DND-41 (cell line): ENCODE measurements around the gene ENPP6.

ENCODE experiments used
- CTCF ChIP-seq: IDR thresholded peaks from 2 replicates; pipeline ENCODE4 v1.5.1; 2012; ENCODE audit warnings: borderline replicate concordance, low read length, moderate library complexity, mild to moderate bottlenecking; ENCODE audit not compliant: poor library complexity, severe bottlenecking; ENCODE audit errors: extremely low read depth
- EZH2 ChIP-seq: IDR thresholded peaks from 3 replicates; pipeline ENCODE4 v1.6.1; 2012; ENCODE audit warnings: borderline replicate concordance, low read depth, mild to moderate bottlenecking, moderate library complexity, low read length, inconsistent platforms; ENCODE audit not compliant: severe bottlenecking

DNA sequence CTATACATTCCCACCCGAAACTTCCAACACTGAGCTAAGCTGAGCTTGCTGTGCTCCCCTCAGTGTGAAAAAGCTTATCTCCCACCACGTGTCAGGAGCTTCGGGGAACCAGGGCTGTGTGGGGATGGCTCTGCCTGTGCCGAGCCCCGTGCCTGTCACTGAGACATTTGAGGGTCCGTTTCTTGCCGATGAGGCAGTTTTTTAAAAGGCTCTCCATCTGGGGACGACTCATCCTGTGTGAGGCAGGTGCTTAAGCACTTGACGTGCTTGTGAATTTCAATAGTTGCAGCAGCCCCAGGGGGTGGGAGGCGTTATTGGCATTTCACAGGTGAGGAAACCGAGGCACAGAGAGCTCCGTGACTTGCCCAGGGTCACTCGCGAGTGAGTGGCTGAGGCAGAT is 160.8 kb downstream of the ENPP6 start:
- TF ChIP-seq CTCF, result no peak
- no peak for TF ChIP-seq EZH2
